ENCODE data around the gene TGM3.

The TGM3 gene

DNA sequence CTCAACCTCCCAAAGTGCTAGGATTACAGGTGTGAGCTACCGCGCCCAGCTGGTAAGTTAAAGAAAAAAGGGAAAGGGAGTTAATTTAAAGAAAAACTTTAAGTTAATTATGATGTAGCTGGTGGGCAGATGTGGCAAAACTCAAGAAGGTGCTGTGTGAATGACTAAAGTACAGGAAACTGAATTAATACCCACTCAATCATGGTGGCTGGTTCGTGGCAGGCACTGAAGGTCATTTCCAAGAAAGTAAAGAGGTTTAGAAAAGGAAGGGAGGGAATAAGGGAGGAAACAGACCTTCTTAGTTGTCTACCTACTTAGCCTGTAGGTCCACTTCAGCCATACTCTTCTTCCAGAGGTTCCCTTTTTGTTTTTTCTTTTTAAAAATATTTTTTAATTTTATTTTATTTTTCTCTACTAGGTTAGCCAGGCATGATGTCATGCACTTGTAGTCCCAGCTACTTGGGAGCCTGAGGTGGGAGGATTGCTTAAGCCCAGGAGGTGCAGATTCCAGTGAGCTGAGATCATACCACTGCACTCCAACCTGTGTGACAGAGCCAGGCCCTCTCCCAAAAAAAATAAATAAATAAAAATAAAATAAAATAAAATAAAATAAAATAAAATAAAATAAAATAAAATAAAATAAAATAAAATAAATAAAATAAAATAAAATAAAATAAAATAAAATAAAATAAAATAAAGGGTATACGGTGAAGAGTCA, 11.9 kb upstream of the TGM3 start:
- no peak for DNase-seq (ENCODE audit: low spot score)

DNA sequence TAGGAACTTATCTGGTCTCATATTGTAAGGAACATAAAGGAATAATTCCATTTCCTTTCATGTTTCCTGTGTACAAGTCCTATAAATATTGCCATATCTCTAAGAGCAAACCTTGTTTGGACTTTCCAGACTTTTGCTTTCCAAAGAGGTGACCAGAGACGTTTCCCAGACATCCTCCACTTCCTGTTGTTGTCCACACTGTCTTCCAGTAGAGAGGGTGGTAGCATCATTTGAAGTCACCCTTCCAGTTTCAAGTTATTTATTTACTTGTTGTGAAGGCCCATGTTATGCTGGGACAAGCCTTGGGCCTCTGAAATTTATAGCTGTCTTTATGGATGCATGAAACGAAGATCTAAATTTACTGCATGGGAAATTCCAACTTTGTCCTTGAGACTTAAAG, 10.6 kb upstream of the TGM3 start:
- DNase-seq (ENCODE audit: low spot score): no peak

DNA sequence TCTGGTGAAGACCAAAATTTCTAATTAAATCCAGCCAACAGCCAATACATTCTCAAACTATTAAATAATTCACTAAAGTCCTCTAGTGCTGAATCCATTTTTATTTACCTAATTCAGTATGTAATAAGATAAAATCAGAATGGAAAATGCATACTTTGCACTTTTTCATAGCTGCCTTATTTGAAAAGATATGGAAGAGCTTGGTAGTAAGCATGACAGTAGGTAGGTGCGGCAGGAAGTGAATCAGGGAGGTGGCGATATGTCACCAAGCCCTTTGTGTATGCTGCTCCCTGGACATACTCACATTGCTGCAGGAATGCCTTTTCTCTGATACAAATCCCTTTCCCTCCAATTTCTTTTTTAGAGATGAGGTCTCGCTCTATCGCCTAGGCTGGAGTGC, 10.2 kb upstream of the TGM3 start:
- no peak for DNase-seq (ENCODE audit: low spot score)

DNA sequence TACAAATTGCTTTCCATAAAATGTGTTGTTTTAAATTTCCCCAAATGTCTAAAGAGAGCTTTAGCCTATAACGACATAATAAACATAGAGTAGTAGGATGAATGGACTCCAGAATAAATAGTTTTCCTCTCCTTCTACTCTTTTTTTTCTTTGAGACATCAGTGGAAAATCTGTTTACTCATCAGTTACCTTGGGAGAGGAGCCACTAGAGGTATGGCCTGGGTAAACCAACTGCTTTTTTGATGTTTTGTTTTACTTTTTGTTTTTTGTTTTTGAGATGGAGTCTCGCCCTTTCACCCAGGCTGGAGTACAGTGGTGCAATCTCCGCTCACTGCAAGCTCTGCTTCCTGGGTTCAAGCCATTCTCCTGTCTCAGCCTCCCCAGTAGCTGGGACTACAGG, 8.3 kb upstream of the TGM3 start:
- no peak for DNase-seq (ENCODE audit: low spot score)

DNA sequence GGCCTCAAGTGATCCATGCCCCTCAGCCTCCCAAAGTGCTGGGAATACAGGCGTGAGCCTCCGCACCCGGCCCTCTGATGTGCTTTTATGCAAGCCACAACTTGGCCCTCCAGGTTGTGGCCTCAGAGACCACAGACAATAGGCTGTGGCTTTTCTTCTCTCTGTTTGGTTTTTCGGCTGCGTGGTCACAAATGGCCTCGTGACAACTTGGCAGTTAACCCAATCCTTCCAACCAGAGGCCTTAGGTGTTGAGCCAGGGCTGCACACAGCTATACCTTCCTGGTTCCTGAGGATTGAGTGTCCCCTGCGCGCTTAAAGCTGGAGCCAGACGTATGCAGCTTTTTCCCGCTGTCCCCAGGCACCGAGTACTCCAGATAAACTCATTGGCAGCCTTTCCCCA, 6.3 kb upstream of the TGM3 start:
- no peak for DNase-seq (ENCODE audit: low spot score)

DNA sequence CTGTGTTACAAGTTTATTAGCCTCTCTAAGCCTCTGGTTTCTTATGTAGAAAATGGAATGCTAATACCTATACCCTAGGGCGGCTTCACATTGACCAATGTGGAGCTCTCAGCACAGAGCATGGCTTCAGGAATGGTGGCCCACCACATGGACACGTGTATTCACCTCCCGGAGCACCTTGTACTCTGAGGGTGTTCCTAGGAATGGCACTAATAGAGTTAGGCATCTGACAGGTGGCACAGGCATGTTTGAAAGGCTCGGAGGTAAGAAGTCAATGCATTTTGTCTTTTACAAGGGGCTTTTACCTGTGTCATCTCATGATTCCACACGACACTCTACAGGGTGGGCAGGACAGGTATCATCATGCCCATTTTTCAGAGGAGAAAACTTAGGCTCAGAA, 5.3 kb upstream of the TGM3 start:
- DNase-seq (ENCODE audit: low spot score): no peak

DNA sequence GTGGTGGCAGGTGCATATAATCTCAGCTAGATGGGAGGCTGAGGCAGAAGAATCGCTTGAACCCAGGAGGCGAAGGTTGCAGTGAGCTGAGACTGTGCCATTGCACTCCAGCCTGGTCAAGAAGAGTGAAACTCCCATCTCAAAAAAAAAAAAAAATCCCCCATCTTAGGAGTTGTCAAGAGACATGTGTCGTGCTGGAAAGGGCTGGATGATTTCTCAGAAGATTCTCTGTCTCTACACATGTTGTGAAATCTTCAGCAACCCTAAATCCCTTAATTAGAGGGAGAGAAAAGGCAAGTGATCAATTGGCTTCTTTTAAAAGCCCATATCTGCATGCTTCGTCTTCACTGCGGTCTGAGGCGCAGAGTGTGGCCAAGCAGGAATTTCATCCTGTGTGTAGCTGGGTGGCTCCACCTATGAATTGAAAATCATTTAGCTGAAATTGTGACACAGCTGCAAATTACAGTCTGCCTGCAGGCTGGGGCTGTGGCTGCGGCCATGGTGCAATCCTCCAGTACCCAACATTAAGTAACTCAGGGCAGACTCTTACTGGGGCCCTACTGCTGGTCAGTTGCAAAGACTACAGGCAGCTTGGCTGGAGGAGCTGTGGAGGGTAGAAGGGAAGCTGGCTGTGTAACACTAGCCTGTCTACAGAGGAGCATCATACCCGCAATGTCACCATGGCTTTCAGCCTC, 3.2 kb upstream of the TGM3 start:
- DNase-seq (ENCODE audit: low spot score): no peak

DNA sequence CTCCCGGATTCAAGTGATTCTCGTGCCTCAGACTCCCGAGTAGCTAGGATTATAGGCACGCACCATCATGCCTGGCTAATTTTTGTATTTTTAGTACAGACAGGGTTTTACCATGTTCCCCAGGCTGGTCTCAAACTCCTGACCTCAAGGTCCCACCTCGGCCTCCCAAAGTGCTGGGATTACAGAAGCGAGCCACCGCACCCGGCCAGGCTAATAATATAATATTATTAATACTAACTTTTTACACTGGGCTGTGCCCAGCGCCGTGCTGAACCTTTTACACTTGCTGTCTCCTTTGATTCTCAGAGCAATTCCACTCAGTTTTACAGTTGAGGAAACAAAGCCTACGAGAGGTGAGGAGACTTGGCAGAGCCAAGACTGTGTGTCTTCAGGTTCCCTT, 2.3 kb upstream of the TGM3 start:
- no peak for DNase-seq (ENCODE audit: low spot score)

DNA sequence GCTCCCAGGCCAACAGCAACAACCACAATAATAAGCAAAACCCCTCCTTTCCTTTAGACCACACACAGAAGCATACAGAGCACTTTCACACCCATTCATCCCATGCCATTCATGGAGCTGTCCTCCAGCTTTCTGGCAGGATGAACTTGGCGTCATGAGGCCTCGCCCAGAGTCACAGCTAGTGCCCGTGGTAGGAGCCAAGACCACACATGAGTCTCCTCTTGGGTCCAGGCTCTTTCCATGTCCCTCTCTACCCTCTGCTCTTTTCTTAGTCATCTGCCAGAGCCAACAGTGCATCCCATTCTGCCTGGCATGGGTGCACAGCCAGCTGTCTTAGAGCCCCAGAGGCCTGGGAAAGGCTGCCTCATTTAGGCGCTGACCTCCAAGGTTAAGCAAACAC, 1.8 kb upstream of the TGM3 start:
- no peak for DNase-seq (ENCODE audit: low spot score)

DNA sequence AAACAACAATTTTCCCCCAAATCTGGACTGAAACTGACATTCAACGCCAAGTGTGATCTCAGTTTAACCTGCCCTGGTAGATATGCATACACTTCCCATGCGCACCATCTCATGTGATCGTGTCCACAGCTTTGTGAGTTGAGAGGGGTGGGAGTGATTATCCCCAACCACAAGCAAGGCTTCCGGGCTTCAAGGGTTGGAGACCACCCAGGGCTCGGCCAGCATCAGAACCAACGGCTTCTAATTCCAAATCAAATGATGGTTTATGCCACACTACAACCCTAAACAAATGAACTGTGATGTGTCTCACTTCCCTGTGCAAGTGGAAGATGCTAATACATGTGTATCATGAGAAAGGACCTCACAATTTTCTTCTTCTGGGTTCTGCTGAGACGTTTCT, 515 bp upstream of the TGM3 start:
- DNase-seq (ENCODE audit: low spot score): no peak

DNA sequence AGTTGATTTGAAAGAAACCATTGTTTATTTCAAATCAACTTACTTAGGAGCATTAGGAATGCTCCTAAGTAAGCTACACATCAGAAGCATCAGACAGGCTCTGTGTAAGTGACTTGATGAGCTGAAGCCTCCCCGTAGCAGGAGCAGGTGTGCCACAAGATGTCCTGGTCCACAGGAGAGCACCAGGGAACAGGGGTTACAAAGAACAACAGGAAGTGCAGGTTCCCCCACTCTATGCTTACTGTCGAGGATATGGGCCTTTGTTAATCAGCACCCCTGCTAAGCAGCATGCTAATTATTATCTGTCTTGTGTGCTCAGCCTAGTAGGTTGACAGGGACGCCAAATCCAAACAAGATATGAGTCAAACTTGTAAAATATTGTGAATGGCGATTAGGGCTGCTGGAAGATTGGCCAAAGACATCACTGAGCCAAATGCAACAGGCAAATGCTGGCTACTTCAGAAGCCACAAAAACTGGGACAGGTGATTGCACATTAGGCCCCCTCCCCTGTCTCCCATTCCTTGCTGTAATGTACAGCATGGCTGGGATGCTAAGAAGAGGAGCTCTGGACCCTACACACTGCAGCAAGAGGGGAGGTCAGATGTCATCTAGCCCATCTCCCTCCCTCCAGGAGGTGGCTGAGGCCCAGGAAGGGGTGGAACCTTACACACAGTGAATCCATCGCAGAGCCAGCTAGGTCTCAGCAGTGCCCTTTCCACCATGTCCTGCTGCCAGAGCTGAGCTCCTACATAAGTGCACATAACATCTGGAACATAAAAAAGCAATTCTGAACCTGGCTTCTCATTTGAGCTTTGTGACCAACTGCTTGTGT, 939 bp downstream of the TGM3 start:
- no peak for DNase-seq (ENCODE audit: low spot score)

DNA sequence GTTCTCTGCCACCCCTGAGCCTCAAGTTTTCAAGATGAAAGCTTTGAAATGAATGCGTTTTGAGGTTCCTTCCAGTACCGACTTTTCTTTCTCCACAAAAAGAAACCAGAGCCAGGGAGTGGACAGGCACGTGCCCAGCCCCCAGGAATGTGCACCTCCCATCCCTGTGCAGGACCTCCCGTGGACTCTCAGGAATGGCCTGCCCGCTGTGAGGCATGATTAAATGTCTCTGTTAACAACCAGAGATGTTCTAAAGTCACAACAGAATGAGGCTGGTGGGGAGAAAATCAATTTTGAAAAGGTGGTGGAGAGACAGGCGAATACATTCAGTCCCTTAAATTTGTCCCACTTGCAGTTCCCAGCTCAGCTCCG, 1.5 kb downstream of the TGM3 start:
- DNase-seq (ENCODE audit: low spot score): no peak

DNA sequence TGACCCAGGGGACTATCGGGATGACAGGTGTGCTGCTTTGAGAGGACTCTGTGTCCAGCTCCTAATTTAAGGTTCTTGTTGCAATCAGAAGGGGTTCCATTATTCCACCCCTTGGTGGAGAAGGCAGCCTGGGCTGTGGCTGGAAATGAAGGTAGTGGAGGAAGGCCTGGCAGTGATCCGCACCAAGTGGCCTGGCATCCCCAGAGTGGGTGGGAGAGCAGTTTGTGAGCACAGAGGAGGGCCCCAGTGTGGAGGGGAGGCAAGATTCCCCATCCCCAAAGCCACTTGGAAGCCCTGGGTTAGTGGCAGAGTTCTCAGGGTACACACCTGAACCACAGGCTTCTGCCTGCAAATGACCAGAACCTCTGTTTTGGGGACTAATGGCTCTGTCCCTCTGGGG, 2.3 kb downstream of the TGM3 start:
- DNase-seq (ENCODE audit: low spot score): no peak

DNA sequence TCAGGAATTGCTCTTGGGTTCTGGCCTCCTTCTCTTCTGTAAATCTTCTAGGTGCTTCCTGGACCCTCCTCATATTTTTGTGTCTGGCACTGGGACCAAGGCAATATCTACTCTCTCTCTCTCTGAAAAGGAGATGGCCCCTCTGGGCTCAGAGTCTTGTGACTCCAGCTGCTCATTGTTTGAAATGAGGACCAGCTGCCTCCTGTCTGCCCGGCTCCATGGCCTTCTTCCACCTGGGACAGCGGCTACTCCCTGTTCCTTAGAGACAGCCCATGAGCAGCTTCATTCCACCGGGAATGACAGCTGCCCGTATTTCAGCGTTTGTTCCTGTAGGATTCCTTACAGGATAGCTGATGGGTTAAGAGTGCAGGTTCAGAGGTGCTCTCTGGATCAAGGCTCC, 2.9 kb downstream of the TGM3 start:
- no peak for DNase-seq (ENCODE audit: low spot score)

DNA sequence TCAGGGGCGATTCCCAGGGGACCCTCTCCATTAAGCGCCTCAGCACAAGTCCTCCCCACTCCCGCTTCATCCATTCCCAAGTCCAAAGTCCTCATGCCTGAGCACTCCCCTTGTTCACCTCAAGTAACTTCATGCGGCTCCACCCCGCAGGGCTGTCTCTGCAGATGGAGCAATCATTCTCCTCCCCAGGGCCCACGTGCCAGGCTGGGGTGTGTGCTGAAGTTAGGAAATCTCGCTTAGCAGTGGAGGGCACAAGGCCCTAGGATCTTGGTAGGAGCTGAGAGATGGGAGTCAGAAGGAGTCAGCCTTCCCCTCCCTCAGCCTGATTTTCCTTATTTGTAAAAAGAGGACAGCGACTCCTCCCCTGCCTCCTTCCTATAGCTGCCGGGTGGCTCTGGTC, 3.5 kb downstream of the TGM3 start:
- no peak for DNase-seq (ENCODE audit: low spot score)

DNA sequence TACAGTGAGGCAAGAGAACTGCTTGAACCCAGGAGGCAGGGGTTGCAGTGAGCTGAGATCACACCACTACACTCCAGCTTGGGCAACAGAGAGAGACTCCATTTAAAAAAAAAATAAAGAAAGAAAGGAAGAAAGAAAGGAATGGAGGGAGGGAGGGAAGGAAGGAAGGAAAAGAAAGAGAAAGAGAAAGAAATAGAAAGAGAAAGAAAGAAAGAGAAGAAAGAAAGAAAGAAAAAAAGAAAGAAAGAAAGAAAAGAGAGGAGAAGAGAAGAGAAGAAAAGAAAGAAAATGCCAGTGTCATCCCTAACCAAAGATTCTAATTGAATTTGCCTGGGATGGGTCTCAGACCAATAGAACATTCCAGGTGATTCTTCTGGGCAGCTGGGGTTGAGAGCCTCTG, 4.2 kb downstream of the TGM3 start:
- DNase-seq (ENCODE audit: low spot score): no peak

DNA sequence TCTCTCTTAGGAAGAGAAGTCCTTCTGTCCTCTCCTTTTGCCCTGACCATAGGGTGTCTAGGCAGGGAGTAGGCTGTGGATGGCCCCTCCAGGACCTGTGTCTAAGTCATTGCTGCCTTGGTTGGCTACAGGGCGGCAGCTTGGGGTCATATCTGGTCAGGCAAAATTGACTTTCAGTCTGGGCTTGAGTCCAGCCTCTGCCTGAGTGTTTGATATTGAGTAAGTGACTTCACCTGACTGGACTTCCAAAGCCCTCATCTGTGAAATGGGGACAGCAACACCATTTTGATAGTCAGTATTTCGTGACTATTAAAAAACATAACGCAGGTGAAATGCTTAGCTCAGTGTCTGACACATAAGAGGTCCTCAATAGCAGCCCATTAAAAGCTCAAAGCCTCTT, 4.6 kb downstream of the TGM3 start:
- no peak for DNase-seq (ENCODE audit: low spot score)

DNA sequence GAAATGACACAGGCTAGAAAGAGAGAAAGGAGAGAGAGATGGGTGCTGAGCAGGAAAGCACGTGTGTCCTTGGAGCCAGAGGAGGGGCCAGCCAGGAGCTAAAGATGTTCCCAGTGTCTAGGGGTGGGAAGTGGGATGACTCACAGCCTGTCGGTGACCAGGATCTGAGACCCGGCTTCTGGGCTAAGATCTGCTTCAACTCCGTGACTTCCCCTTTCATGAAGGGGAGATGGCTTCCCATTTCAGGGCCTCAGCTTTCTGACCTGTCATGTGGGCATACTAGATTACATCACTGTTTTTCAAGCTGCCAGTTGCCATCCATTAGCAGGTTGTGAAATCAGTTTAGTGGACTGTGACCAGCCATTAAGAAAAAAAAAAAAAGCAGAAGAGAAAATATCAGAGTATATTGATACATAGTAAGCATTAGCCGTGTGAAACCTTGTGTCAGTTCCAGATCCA, 5.4 kb downstream of the TGM3 start:
- DNase-seq (ENCODE audit: low spot score): no peak

DNA sequence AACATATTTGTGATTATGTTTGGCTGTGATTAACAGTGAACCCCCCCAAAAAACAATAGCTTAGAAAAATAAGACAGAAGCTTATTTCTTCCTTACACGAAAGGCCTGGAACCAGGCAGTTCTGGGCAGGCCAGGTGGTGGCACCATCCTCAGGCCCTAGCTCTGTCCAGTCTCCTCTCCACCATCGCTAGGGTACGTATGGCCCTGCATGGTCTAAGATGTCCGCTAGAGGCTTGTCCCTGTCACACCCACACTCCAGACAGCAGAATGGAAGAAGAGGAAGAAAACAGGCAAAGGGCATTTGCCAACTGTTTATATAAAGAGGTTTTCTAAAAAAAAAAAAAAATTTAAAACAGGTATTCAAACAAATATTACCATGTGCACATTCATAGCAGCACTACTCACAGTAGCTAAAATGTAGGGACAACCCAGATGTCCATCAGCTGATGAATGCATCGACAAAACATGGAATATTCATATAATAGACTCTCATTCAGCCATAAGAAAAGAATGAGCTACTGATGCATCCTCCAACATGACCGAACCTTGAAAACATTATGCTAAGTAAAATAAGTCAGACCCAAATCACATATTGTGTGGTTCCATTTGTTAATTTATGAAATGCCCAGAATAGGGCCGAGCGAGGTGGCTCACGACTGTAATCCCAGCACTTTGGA, 6.7 kb downstream of the TGM3 start:
- DNase-seq (ENCODE audit: low spot score): no peak

DNA sequence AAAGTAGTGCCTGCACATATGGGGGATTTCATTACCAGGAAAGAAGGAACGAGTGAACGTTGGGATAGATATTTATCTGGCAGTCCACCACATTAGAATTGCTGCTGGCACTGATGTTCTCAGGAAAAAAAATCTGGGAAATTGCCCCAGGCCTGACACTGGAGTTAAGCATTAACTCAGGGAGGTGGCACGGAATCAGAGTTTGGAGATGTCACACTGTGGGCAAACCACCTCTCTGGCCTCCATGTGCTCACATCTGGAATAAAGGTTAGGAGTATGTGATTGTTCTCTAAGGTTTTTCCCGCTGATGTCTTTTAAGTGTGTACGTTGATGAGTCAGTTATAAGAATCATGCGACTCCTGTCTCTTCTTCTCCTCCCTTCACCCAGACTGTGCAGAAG, 7.9 kb downstream of the TGM3 start:
- no peak for DNase-seq (ENCODE audit: low spot score)

DNA sequence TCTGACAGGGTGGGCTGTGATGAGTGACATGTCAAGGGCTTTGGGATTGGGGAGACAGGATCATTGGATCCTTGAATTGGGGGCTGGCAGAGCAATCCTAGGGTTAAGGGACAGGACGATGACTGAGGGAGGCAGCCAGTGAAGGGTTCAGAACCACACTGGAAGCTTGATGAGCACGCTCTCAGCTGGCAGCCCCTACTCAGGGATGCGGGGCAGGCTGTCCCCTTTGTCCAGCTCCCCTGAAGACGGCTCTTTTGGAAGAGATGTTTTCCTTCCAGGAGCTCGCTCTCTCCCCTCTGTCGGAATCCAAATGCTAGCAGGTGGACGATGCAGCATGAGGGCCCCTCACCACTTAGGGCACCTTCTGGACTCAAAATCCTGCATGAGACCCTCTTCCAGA, 8.4 kb downstream of the TGM3 start:
- DNase-seq (ENCODE audit: low spot score): no peak

DNA sequence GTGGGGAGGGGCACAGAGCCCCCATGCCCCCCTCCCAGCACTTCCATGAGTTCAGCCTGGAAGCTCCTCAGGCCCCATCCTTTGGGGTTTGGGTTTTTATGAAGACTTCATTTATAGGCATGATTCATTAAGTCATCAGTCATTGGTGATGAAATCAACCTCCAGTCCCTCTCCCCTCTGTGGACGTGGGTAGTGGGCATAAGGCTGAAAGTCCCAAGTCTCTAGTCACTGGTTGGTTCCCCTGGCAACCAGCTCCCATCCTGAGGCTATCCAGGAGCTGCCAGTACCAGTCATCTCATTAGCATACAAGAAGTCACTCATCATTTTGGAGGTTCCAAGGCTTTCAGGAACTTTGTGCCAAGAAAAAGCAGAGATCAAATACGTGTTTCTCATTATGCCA, 9.2 kb downstream of the TGM3 start:
- DNase-seq (ENCODE audit: low spot score): no peak

DNA sequence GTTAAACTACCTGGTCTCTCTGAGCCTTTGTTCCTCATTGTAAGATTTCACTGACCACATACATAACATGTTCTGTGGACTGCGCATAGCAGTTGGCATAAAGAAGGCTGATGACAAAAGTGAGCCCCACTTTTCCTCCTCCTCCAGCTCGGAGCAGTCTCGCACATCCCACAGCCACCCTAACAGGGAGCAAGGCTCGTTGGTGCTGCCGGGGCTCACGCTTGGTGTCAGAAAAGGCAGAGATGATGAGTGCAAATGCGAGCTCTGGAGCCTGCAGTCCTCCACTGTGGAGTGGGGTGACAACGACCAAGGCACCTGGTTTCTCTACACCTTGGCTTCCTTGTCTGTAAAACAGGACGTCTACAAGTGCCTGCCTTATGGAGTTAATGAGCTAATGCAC, 9.7 kb downstream of the TGM3 start:
- no peak for DNase-seq (ENCODE audit: low spot score)

Measured in hematopoietic multipotent progenitor cell treated with erythropoietin and hydrocortisone succinate and interleukin-3 and kit ligand, for 17 days (in vitro differentiated cells).